Measurements from ENCODE around the gene WDR59. TPM values are rescaled to one million over a fixed set of nuclear protein-coding genes. Genes with fewer than 3 reads are reported as not detected.
"Not testable (repeated sequence)": the region's sequence is repeated elsewhere in the genome, so short reads cannot be mapped to it uniquely, and the experiment has no call there.

Gene WDR59
- total RNA-seq, 4 donors from 2014 or later: 12.9 to 31.3 (median 19.5) TPM

GRCh38 chr16:75019586-75019985 is 34.7 kb upstream of the WDR59 start:
- in situ Hi-C loops (cut with MboI; ENCODE audit: low sequenced_read_pairs in 4 of 4) (no loop called here), intact Hi-C loops (cut with DNase I; ENCODE audit: low total_unique reads) (no loop called here)
- no peak overlapping the region for H3K4me3 ChIP-seq
- H3K36me3 ChIP-seq: no peaks in the 10 kb centered on the region
- no peaks in the 10 kb centered on the region for H3K9me3 ChIP-seq
- H3K27ac ChIP-seq: no peak overlapping the region
- H3K27me3 ChIP-seq: no peaks in the 10 kb centered on the region
- ATAC-seq (no peak), DNase-seq (no peak)
- H3K4me1 ChIP-seq: peaks cover 22 to 34% of the 10 kb centered on the region in 2 donors
- TF ChIP-seq POLR2A (IDR thresholded peaks at IDR 0.05): no peak
- TF ChIP-seq CTCF (IDR thresholded peaks at IDR 0.05 in 4 of 5, conservative IDR thresholded peaks at IDR 0.05 in 1 of 5): no peak

- Histone ChIP-seq H3K4me1 (peaks cover 22 to 34% of the 10 kb centered on the region in 2 donors), H3K27me3 (no peaks in the 10 kb centered on the region), H3K9me3 (no peaks in the 10 kb centered on the region), H3K4me3 (no peak overlapping the region), H3K36me3 (no peaks in the 10 kb centered on the region), H3K27ac (no peak overlapping the region)
- no peak for TF ChIP-seq CTCF (IDR thresholded peaks at IDR 0.05 in 4 of 5, conservative IDR thresholded peaks at IDR 0.05 in 1 of 5)
- in situ Hi-C loops (cut with MboI; ENCODE audit: low sequenced_read_pairs in 4 of 4) (no loop called here), intact Hi-C loops (cut with DNase I; ENCODE audit: low total_unique reads) (no loop called here)
- ATAC-seq (no peak), DNase-seq (no peak)
Measured at GRCh38 chr16:75019007-75019406, 34.1 kb upstream of the WDR59 start.

DNA sequence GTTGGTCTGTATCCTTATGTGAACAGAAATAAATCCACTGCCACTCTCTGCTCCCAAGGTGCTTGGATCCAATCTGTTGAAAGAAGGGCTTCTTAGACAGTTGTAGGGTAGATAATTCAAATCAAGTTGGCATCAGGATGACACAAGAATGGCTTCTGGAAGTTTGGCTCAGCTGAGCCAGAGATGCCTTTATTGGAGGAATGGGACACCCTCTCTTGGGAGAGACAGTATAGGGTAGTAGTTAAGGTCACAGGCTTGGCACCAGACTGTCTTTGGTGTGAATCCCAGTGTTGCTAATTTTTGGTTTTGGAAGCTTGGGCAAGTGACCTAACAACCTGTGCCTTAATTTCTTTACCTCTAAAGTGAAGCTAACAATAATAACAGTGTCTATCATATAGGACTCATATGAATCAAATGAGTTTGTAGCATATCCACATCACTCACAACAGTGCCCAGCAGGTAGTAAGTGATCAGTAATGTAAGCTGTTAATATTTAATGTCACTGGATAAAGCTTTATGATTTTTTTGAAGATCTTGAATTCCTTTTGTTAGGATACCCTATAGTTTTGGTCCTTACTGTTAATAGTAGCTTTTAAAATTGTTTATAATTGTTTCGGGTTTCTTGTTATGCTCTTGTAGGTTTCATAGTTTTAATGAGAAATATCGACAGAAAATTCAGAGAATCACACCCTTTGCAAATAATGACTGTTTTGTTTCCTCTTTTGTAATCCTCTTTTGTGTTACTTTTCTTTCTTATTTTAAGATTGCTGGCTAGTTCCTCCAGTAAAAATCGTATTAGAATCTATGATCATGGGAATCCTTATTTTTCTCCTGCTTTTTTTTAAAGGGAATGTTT is 33.0 kb upstream of the WDR59 start:
- no peak overlapping the region for H3K4me3 ChIP-seq
- no peaks in the 10 kb centered on the region for H3K36me3 ChIP-seq
- TF ChIP-seq CTCF (IDR thresholded peaks at IDR 0.05 in 4 of 5, conservative IDR thresholded peaks at IDR 0.05 in 1 of 5) (no peak), POLR2A (IDR thresholded peaks at IDR 0.05) (no peak)
- peaks cover 29 to 38% of the 10 kb centered on the region in 2 donors for H3K4me1 ChIP-seq
- peak overlapping the region in 3 of 4 donors; percentile 34 to 63 (median 50) for H3K27ac ChIP-seq
- no peak for DNase-seq
- peak in 1 of 2 donors; percentile 53 for ATAC-seq
- intact Hi-C loops (cut with DNase I; ENCODE audit: low total_unique reads) (no loop called here), in situ Hi-C loops (cut with MboI; ENCODE audit: low sequenced_read_pairs in 4 of 4) (no loop called here)
- H3K27me3 ChIP-seq: no peaks in the 10 kb centered on the region
- H3K9me3 ChIP-seq: no peaks in the 10 kb centered on the region

GRCh38 chr16:75016451-75017081 is 31.6 kb upstream of the WDR59 start:
- DNase-seq; H3K27me3 ChIP-seq; H3K9me3 ChIP-seq; intact Hi-C loops (cut with DNase I; ENCODE audit: low total_unique reads); H3K36me3 ChIP-seq; H3K4me3 ChIP-seq; ATAC-seq; in situ Hi-C loops (cut with MboI; ENCODE audit: low sequenced_read_pairs in 4 of 4): not testable (repeated sequence)
- peak overlapping the region in 3 of 4 donors; percentile 17 to 63 (median 50) for H3K27ac ChIP-seq
- H3K4me1 ChIP-seq: peaks cover 43 to 47% of the 10 kb centered on the region in 2 donors

DNA sequence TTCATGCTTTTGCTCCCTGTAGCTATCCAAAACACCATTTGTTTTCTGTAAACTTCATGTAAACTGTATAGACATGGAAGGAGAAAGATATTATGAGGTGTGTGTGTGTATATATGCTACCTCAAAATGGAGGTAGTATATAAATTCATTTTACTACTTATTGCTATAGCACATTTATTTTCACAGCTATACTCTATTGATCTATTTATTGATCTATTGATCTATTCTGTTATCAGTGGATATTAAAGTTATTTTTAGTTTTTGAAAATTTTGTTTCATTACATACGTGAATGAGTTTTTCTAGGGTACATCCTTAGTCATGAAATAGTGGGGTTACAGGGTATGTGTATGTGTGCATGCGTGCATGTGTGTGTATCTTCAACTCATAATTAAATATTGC is 29.4 kb upstream of the WDR59 start:
- DNase-seq: no peak
- in situ Hi-C loops (cut with MboI; ENCODE audit: low sequenced_read_pairs in 4 of 4) (no loop called here), intact Hi-C loops (cut with DNase I; ENCODE audit: low total_unique reads) (loop anchor here (5.0 kb wide), 1 partner anchor 73 kb away; no protein-coding TSS in a partner anchor)
- Histone ChIP-seq H3K9me3 (no peaks in the 10 kb centered on the region), H3K27ac (peak overlapping the region in 2 of 4 donors; percentile 75 to 79), H3K4me3 (no peak overlapping the region), H3K4me1 (peaks cover 58 to 64% of the 10 kb centered on the region in 2 donors), H3K36me3 (no peaks in the 10 kb centered on the region), H3K27me3 (no peaks in the 10 kb centered on the region)
- no peak for TF ChIP-seq POLR2A (IDR thresholded peaks at IDR 0.05)
- no peak for TF ChIP-seq CTCF (IDR thresholded peaks at IDR 0.05 in 4 of 5, conservative IDR thresholded peaks at IDR 0.05 in 1 of 5)
- ATAC-seq: no peak

DNA sequence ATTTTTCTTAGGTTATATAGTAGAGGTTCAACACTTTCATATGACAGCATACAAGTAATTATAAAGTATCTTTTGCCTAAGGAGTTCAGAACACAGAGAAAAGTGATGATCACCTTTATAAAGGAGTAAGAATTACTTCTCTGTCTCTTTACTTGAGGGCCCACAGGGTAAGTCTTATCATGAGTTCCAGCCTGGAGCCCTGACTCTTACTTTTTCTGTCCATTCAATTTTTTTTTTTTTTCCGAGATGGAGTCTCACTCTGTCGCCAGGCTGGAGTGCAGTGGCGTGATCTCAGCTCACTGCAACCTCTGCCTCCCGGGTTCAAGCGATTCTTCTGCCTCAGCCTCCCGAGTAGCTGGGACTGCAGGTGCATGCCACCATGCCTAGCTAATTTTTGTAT is 28.2 kb upstream of the WDR59 start:
- in situ Hi-C loops (cut with MboI; ENCODE audit: low sequenced_read_pairs in 4 of 4); H3K36me3 ChIP-seq; H3K27me3 ChIP-seq; ATAC-seq; H3K4me3 ChIP-seq; DNase-seq; H3K9me3 ChIP-seq: not testable (repeated sequence)
- intact Hi-C loops (cut with DNase I; ENCODE audit: low total_unique reads): loop anchor here (5.0 kb wide), 1 partner anchor 74 kb away; no protein-coding TSS in a partner anchor
- peaks cover 62 to 63% of the 10 kb centered on the region in 2 donors for H3K4me1 ChIP-seq
- peak overlapping the region; percentile 64 to 79 (median 74) for H3K27ac ChIP-seq

Measured in gastrocnemius medialis (tissue), 4 donors.